ENCODE data around the gene AOPEP.

AOPEP gene

GRCh38 chr9:95105519-95106287, 379.2 kb downstream of the AOPEP start:
- no peak for DNase-seq

- DNase-seq: no peak
These were observed 380.7 kb downstream of the AOPEP start for GRCh38 chr9:95107001-95107749.

GRCh38 chr9:95107976-95108375, 381.5 kb downstream of the AOPEP start:
- no peak for DNase-seq

GRCh38 chr9:95108777-95109176, 382.3 kb downstream of the AOPEP start:
- no peak for DNase-seq

GRCh38 chr9:95109456-95109855, 383.0 kb downstream of the AOPEP start:
- DNase-seq: no peak

GRCh38 chr9:95110921-95111525, 384.5 kb downstream of the AOPEP start:
- DNase-seq: no peak

GRCh38 chr9:95111716-95112115, 385.2 kb downstream of the AOPEP start:
- no peak for DNase-seq

- DNase-seq: no peak
These were observed 386.2 kb downstream of the AOPEP start for GRCh38 chr9:95112436-95113280.

- DNase-seq: no peak
These were observed 388.6 kb downstream of the AOPEP start for GRCh38 chr9:95115104-95115503.

GRCh38 chr9:95116002-95116807, 389.7 kb downstream of the AOPEP start:
- no peak for DNase-seq

- DNase-seq: no peak
These were observed 390.3 kb downstream of the AOPEP start for GRCh38 chr9:95116808-95117204.

- no peak for DNase-seq
These were observed 392.1 kb downstream of the AOPEP start for GRCh38 chr9:95118596-95118995.

GRCh38 chr9:95120781-95121370, 394.4 kb downstream of the AOPEP start:
- no peak for DNase-seq

GRCh38 chr9:95124582-95125367, 398.3 kb downstream of the AOPEP start:
- no peak for DNase-seq

- DNase-seq: no peak
These were observed 399.2 kb downstream of the AOPEP start for GRCh38 chr9:95125652-95126051.

GRCh38 chr9:95126739-95127138, 400.2 kb downstream of the AOPEP start:
- no peak for DNase-seq

GRCh38 chr9:95127249-95128176, 401.0 kb downstream of the AOPEP start:
- DNase-seq: peak; percentile 61

- no peak for DNase-seq
These were observed 401.7 kb downstream of the AOPEP start for GRCh38 chr9:95128177-95128524.

- no peak for DNase-seq
These were observed 403.2 kb downstream of the AOPEP start for GRCh38 chr9:95129476-95130291.

Measured in CD4-positive, alpha-beta T cell treated with Interleukin-12 subunit alpha and Interleukin-12 subunit beta, for 1 hour (primary cell).